Upper lobe of right lung (tissue), 1 donor: ENCODE data around the gene HOXB2. TPM values are rescaled to one million over a fixed set of nuclear protein-coding genes. Genes with fewer than 3 reads are reported as not detected.

ENCODE experiments used
- ATAC-seq: fragments of 200-7000 bp; cut with Tn5 transposase; one replicate; pipeline ENCODE4 v1.9.1; 2020; ENCODE audit warnings: mild to moderate bottlenecking, moderate library complexity
- DNase-seq: peaks from one replicate; pipeline ENCODE4 v3.0.0-alpha.2; 2020
- H3K27ac ChIP-seq: fragments of 200-600 bp; one replicate; pipeline ENCODE4 v1.8.0; 2022
- H3K27me3 ChIP-seq: fragments of 200-600 bp; one replicate; pipeline ENCODE4 v1.8.0; 2022; ENCODE audit warnings: mild to moderate bottlenecking
- H3K36me3 ChIP-seq: fragments of 200-600 bp; one replicate; pipeline ENCODE4 v1.8.0; 2022
- H3K4me1 ChIP-seq: fragments of 200-600 bp; one replicate; pipeline ENCODE4 v1.8.0; 2022
- H3K4me3 ChIP-seq: fragments of 200-600 bp; one replicate; pipeline ENCODE4 v1.8.0; 2022; ENCODE audit warnings: mild to moderate bottlenecking
- H3K9me3 ChIP-seq: fragments of 200-600 bp; one replicate; pipeline ENCODE4 v1.8.0; 2022
- CTCF ChIP-seq: fragments of 200-600 bp; IDR thresholded peaks from one replicate; pipeline ENCODE4 v1.8.0; 2022; ENCODE audit warnings: antibody characterized with exemption
- intact Hi-C: fragments of 100-400 bp; cut with DNase I; formaldehyde crosslinking; loops from one replicate; pipeline ENCODE4 v1.11.0; 2022
- total RNA-seq: library from RNA; stranded (reverse); fragmentation: NEBNext Ultra II Directional; extraction: Animal tissue kit (Norgen Biotek cat#: 25700); gene quantifications from one replicate; pipeline ENCODE4 v1.2.1, GENCODE V29; 2021
- donor health status: DM: no; HTN: yes; CAD: no; lungs with severe emphysema.

HOXB2 gene
- total RNA-seq, 1 donor from 2014 or later: 11.0 TPM

GRCh38 chr17:48530887-48531272 lies 14.0 kb downstream of the HOXB2 start, which contains the start of gene HOXB1:
Gene HOXB1, minus strand, starts transcription at chr17:48531011. Its CDS starts 107 bp downstream, at chr17:48530904.
- Histone ChIP-seq H3K36me3 (no peaks in the 10 kb centered on the region), H3K27ac (no peak within 1 kb of the TSS), H3K4me1 (peaks cover 5% of the 10 kb centered on the region), H3K4me3 (no peak within 1 kb of the TSS), H3K27me3 (peaks cover 37% of the 10 kb centered on the region), H3K9me3 (no peaks in the 10 kb centered on the region)
- intact Hi-C loops: no loop called here
- no peak for TF ChIP-seq CTCF
- DNase-seq (no peak), ATAC-seq (peak; percentile 16)

GRCh38 chr17:48530208-48530886 lies 14.6 kb downstream of the HOXB2 start:
- intact Hi-C loops: no loop called here
- no peaks in the 10 kb centered on the region for H3K9me3 ChIP-seq
- DNase-seq: no peak
- no peak overlapping the region for H3K27ac ChIP-seq
- H3K4me3 ChIP-seq: no peak overlapping the region
- peaks cover 40% of the 10 kb centered on the region for H3K27me3 ChIP-seq
- no peak for TF ChIP-seq CTCF
- ATAC-seq: peak; percentile 12
- no peaks in the 10 kb centered on the region for H3K36me3 ChIP-seq
- H3K4me1 ChIP-seq: peaks cover 5% of the 10 kb centered on the region

GRCh38 chr17:48529683-48530009 lies 15.3 kb downstream of the HOXB2 start:
- no peaks in the 10 kb centered on the region for H3K36me3 ChIP-seq
- peaks cover 40% of the 10 kb centered on the region for H3K27me3 ChIP-seq
- no peak for TF ChIP-seq CTCF
- H3K27ac ChIP-seq: no peak overlapping the region
- intact Hi-C loops: no loop called here
- H3K4me1 ChIP-seq: peaks cover 5% of the 10 kb centered on the region
- H3K9me3 ChIP-seq: no peaks in the 10 kb centered on the region
- no peak for ATAC-seq
- DNase-seq: no peak
- no peak overlapping the region for H3K4me3 ChIP-seq

GRCh38 chr17:48528936-48529682 lies 15.8 kb downstream of the HOXB2 start:
- Histone ChIP-seq H3K36me3 (no peaks in the 10 kb centered on the region), H3K27me3 (peaks cover 43% of the 10 kb centered on the region), H3K9me3 (no peaks in the 10 kb centered on the region), H3K4me3 (no peak overlapping the region), H3K4me1 (peaks cover 5% of the 10 kb centered on the region), H3K27ac (no peak overlapping the region)
- DNase-seq: no peak
- no peak for ATAC-seq
- intact Hi-C loops: no loop called here
- no peak for TF ChIP-seq CTCF

GRCh38 chr17:48528153-48528935 lies 16.6 kb downstream of the HOXB2 start:
- Histone ChIP-seq H3K4me1 (peaks cover 5% of the 10 kb centered on the region), H3K27me3 (peaks cover 45% of the 10 kb centered on the region), H3K36me3 (no peaks in the 10 kb centered on the region), H3K4me3 (no peak overlapping the region), H3K27ac (no peak overlapping the region), H3K9me3 (no peaks in the 10 kb centered on the region)
- TF ChIP-seq CTCF: no peak
- ATAC-seq (no peak), DNase-seq (no peak)
- intact Hi-C loops: no loop called here
